Measurements from ENCODE around the gene SNX7.

The SNX7 gene

GRCh38 chr1:98659879-98660278 is 1.6 kb upstream of the SNX7 start:
- no peak for DNase-seq (ENCODE audit: low read depth)
- TF ChIP-seq, protein P1, sequence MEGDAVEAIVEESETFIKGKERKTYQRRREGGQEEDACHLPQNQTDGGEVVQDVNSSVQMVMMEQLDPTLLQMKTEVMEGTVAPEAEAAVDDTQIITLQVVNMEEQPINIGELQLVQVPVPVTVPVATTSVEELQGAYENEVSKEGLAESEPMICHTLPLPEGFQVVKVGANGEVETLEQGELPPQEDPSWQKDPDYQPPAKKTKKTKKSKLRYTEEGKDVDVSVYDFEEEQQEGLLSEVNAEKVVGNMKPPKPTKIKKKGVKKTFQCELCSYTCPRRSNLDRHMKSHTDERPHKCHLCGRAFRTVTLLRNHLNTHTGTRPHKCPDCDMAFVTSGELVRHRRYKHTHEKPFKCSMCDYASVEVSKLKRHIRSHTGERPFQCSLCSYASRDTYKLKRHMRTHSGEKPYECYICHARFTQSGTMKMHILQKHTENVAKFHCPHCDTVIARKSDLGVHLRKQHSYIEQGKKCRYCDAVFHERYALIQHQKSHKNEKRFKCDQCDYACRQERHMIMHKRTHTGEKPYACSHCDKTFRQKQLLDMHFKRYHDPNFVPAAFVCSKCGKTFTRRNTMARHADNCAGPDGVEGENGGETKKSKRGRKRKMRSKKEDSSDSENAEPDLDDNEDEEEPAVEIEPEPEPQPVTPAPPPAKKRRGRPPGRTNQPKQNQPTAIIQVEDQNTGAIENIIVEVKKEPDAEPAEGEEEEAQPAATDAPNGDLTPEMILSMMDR (IDR thresholded peaks at IDR 0.05; ENCODE audit: low read length, missing control alignments), result no peak
- H3K4me3 ChIP-seq (replicated peaks; ENCODE audit: low read depth, low read length), result no peak overlapping the region

DNA sequence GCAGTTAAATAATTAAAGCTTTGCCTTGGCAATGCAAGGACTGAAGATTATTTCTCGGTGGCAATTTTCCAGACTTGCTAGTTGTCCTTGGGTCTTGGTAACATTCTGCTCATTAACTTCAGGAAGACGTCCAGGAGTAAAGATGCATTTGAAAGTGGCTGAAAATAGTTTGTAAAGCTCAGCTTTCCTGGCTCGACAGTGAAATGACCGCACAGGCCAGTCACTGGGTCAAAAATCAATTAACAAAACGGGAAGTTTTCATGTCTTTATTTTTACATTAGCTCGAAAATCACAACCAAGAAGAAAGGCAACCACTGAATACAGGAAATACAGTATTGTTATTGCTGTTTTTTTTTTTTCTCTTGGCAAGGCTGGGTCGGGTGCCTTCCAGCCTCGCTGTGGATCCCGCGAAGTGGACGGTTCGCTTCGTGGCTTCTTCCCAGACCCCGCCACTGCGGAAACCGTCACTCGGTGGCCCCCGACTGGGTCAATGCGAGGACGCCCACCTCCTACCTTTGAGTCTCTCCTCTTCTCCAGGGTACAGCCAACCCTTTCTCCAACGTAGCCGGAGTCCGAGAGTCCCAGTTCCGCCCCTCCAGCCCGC is 479 bp upstream of the SNX7 start:
- peak overlapping the region; percentile 89 for H3K4me3 ChIP-seq (replicated peaks; ENCODE audit: low read depth, low read length)
- peak; percentile 33 for DNase-seq (ENCODE audit: low read depth)
- TF ChIP-seq, protein P1 (IDR thresholded peaks at IDR 0.05; ENCODE audit: low read length, missing control alignments), result no peak

DNA sequence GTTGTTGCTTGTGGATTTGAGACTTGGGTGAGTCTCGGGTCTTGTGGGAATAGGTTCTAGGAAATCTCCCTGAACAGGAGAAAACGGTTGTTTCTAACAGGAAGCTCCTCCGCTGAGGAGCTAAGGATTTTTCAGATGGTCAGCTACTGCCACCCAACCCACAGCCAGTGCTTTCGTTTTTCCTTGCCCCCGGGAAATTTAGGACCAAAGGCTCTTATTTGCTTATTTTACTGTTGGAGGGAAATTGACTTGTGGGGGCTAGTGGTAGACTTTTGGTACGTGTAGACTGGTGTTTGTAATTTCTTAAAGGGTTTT is 792 bp downstream of the SNX7 start:
- TF ChIP-seq, protein P1 (IDR thresholded peaks at IDR 0.05; ENCODE audit: low read length, missing control alignments), result no peak
- H3K4me3 ChIP-seq (replicated peaks; ENCODE audit: low read depth, low read length), result peak overlapping the region; percentile 89
- peak; percentile 58 for DNase-seq (ENCODE audit: low read depth)

DNA sequence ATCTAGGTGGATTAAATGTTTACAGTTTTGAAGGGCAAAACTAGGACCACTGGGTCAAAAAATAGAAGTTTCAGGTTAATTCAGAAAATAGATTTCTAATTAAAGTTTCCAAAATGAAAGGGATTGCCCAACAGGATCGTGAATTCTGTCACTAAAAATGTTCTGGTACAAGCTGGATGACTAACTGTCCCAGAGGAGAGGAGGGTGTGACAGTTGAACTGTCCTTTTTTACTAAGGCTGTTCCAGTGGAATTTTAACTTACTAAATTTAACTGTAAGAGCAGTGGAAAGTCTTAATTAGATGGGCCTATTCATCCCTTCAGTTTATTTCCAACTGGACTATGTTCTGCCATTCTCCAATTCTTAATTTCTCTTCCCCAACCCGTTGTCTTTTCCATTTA is 7.2 kb downstream of the SNX7 start:
- DNase-seq (ENCODE audit: low read depth), result no peak
- H3K4me3 ChIP-seq (replicated peaks; ENCODE audit: low read depth, low read length), result no peak overlapping the region
- TF ChIP-seq, protein P1 (IDR thresholded peaks at IDR 0.05; ENCODE audit: low read length, missing control alignments), result no peak

- DNase-seq (ENCODE audit: low read depth), result no peak
- TF ChIP-seq, protein P1 (IDR thresholded peaks at IDR 0.05; ENCODE audit: low read length, missing control alignments), result no peak
- no peak overlapping the region for H3K4me3 ChIP-seq (replicated peaks; ENCODE audit: low read depth, low read length)
Observed at GRCh38 chr1:98669355-98670296, 8.1 kb downstream of the SNX7 start.

- peak; percentile 18 for DNase-seq (ENCODE audit: low read depth)
- TF ChIP-seq, protein P1 (IDR thresholded peaks at IDR 0.05; ENCODE audit: low read length, missing control alignments), result no peak
- no peak overlapping the region for H3K4me3 ChIP-seq (replicated peaks; ENCODE audit: low read depth, low read length)
Observed at GRCh38 chr1:98672189-98672588, 10.7 kb downstream of the SNX7 start.

Data from fibroblast of pulmonary artery (primary cell).